IPS-18a (cell line): ENCODE measurements around the gene NME8.

Source experiments
- H3K27ac ChIP-seq: one replicate; pipeline ENCODE4 v1.5.1; 2013; ENCODE audit warnings: low read length
- H3K27me3 ChIP-seq: one replicate; pipeline ENCODE4 v1.6.1; 2013; ENCODE audit warnings: mild to moderate bottlenecking, low read length; ENCODE audit not compliant: control insufficient read depth, insufficient read depth
- H3K36me3 ChIP-seq: one replicate; pipeline ENCODE4 v1.6.1; 2013; ENCODE audit warnings: low read depth, low read length; ENCODE audit not compliant: control insufficient read depth
- H3K4me1 ChIP-seq: one replicate; pipeline ENCODE4 v1.6.1; 2013; ENCODE audit warnings: low read depth, low read length; ENCODE audit not compliant: control insufficient read depth
- H3K4me3 ChIP-seq: one replicate; pipeline ENCODE4 v1.5.1; 2013; ENCODE audit warnings: low read length
- H3K9ac ChIP-seq: one replicate; pipeline ENCODE4 v1.6.1; 2013; ENCODE audit warnings: mild to moderate bottlenecking, low read length, moderate library complexity
- H3K9me3 ChIP-seq: one replicate; pipeline ENCODE4 v1.6.1; 2013; ENCODE audit warnings: low read depth, low read length; ENCODE audit not compliant: control insufficient read depth

NME8 gene

GRCh38 chr7:37826825-37827224, 21.6 kb upstream of the NME8 start:
- Histone ChIP-seq H3K27ac (no peak overlapping the region), H3K4me3 (no peak overlapping the region), H3K9me3 (no peaks in the 10 kb centered on the region), H3K9ac (no peak overlapping the region), H3K27me3 (no peaks in the 10 kb centered on the region), H3K36me3 (no peaks in the 10 kb centered on the region), H3K4me1 (no peaks in the 10 kb centered on the region)

GRCh38 chr7:37831244-37831643, 17.2 kb upstream of the NME8 start:
- H3K27ac ChIP-seq = no peak overlapping the region
- H3K9ac ChIP-seq = no peak overlapping the region
- no peaks in the 10 kb centered on the region for H3K36me3 ChIP-seq
- no peaks in the 10 kb centered on the region for H3K4me1 ChIP-seq
- H3K4me3 ChIP-seq = no peak overlapping the region
- no peaks in the 10 kb centered on the region for H3K9me3 ChIP-seq
- H3K27me3 ChIP-seq = no peaks in the 10 kb centered on the region

GRCh38 chr7:37832194-37832593, 16.2 kb upstream of the NME8 start:
- Histone ChIP-seq H3K4me3 (no peak overlapping the region), H3K4me1 (no peaks in the 10 kb centered on the region), H3K27ac (no peak overlapping the region), H3K9me3 (no peaks in the 10 kb centered on the region), H3K36me3 (no peaks in the 10 kb centered on the region), H3K9ac (no peak overlapping the region), H3K27me3 (no peaks in the 10 kb centered on the region)

GRCh38 chr7:37833107-37833817, 15.1 kb upstream of the NME8 start:
- Histone ChIP-seq H3K9ac (no peak overlapping the region), H3K27ac (no peak overlapping the region)

GRCh38 chr7:37833818-37834146, 14.6 kb upstream of the NME8 start:
- Histone ChIP-seq H3K27me3 (no peaks in the 10 kb centered on the region), H3K36me3 (no peaks in the 10 kb centered on the region), H3K27ac (no peak overlapping the region), H3K4me3 (no peak overlapping the region), H3K9me3 (no peaks in the 10 kb centered on the region), H3K9ac (no peak overlapping the region), H3K4me1 (no peaks in the 10 kb centered on the region)

More at GRCh38 chr7:37833107-37833817, 15.1 kb upstream of the NME8 start:
- Histone ChIP-seq H3K4me3 (no peak overlapping the region), H3K36me3 (no peaks in the 10 kb centered on the region), H3K27me3 (no peaks in the 10 kb centered on the region), H3K9me3 (no peaks in the 10 kb centered on the region), H3K4me1 (no peaks in the 10 kb centered on the region)

GRCh38 chr7:37853468-37853867, 5.1 kb downstream of the NME8 start:
- no peak overlapping the region for H3K27ac ChIP-seq
- H3K4me3 ChIP-seq = no peak overlapping the region
- no peaks in the 10 kb centered on the region for H3K27me3 ChIP-seq
- no peaks in the 10 kb centered on the region for H3K4me1 ChIP-seq
- no peak overlapping the region for H3K9ac ChIP-seq
- no peaks in the 10 kb centered on the region for H3K36me3 ChIP-seq
- no peaks in the 10 kb centered on the region for H3K9me3 ChIP-seq

- H3K9me3 ChIP-seq = no peaks in the 10 kb centered on the region
- H3K4me1 ChIP-seq = no peaks in the 10 kb centered on the region
- H3K4me3 ChIP-seq = no peak overlapping the region
- no peaks in the 10 kb centered on the region for H3K27me3 ChIP-seq
- no peaks in the 10 kb centered on the region for H3K36me3 ChIP-seq
- no peak overlapping the region for H3K9ac ChIP-seq
- no peak overlapping the region for H3K27ac ChIP-seq
Observed at GRCh38 chr7:37882086-37882485, 33.7 kb downstream of the NME8 start.

- H3K4me1 ChIP-seq = no peaks in the 10 kb centered on the region
- H3K9ac ChIP-seq = no peak overlapping the region
- H3K36me3 ChIP-seq = no peaks in the 10 kb centered on the region
- H3K4me3 ChIP-seq = no peak overlapping the region
- no peaks in the 10 kb centered on the region for H3K9me3 ChIP-seq
- no peaks in the 10 kb centered on the region for H3K27me3 ChIP-seq
- no peak overlapping the region for H3K27ac ChIP-seq
Observed at GRCh38 chr7:37893359-37893758, 45.0 kb downstream of the NME8 start.

- no peak overlapping the region for H3K27ac ChIP-seq
- H3K4me3 ChIP-seq = no peak overlapping the region
- H3K36me3 ChIP-seq = no peaks in the 10 kb centered on the region
- H3K27me3 ChIP-seq = no peaks in the 10 kb centered on the region
- no peak overlapping the region for H3K9ac ChIP-seq
- no peaks in the 10 kb centered on the region for H3K9me3 ChIP-seq
- H3K4me1 ChIP-seq = no peaks in the 10 kb centered on the region
Observed at GRCh38 chr7:37894671-37895070, 46.3 kb downstream of the NME8 start.

GRCh38 chr7:37899712-37900247, 51.4 kb downstream of the NME8 start:
- Histone ChIP-seq H3K9ac (no peak overlapping the region), H3K27me3 (no peaks in the 10 kb centered on the region), H3K27ac (no peak overlapping the region), H3K4me1 (no peaks in the 10 kb centered on the region), H3K9me3 (no peaks in the 10 kb centered on the region), H3K36me3 (no peaks in the 10 kb centered on the region), H3K4me3 (no peak overlapping the region)

- no peak overlapping the region for H3K27ac ChIP-seq
- no peak overlapping the region for H3K4me3 ChIP-seq
- no peaks in the 10 kb centered on the region for H3K4me1 ChIP-seq
Observed at GRCh38 chr7:37901236-37901827, 52.9 kb downstream of the NME8 start.

More at GRCh38 chr7:37901236-37901827, 52.9 kb downstream of the NME8 start:
- H3K27me3 ChIP-seq = no peaks in the 10 kb centered on the region
- no peaks in the 10 kb centered on the region for H3K9me3 ChIP-seq
- H3K36me3 ChIP-seq = no peaks in the 10 kb centered on the region
- no peak overlapping the region for H3K9ac ChIP-seq
